Gastrocnemius medialis (tissue), 4 donors: ENCODE measurements around the gene CFAP65. TPM values are rescaled to one million over a fixed set of nuclear protein-coding genes. Genes with fewer than 3 reads are reported as not detected.

Experiments
- ATAC-seq, 2 donors: fragments of 150-250 bp; one replicate each; pipeline ENCODE4 v1.9.1; 2016
- DNase-seq, 2 donors: peaks; one replicate each; pipeline ENCODE4 v3.0.0-alpha.2; 2019
- H3K27ac ChIP-seq, 4 donors: fragments of 200-600 bp; sonication (generic); 1 replicate in 1 of 4; 2 replicates in 3 of 4; pipeline ENCODE4 v1.5.1; 2016 to 2018; ENCODE audit warnings: mild to moderate bottlenecking in 2 of 4, moderate library complexity in 1 of 4
- H3K27me3 ChIP-seq, 3 donors: fragments of 200-600 bp; sonication (generic) in 2 of 3; 1 replicate in 1 of 3; 2 replicates in 2 of 3; pipeline versions ENCODE4 v1.5.1 to v1.6.0; 2016 to 2019; ENCODE audit warnings: mild to moderate bottlenecking in 1 of 3, moderate library complexity in 1 of 3
- H3K36me3 ChIP-seq, 2 donors: fragments of 200-600 bp; sonication (generic) in 1 of 2; one replicate each; pipeline ENCODE4 v1.5.1; 2017 to 2018
- H3K4me1 ChIP-seq, 2 donors: fragments of 200-600 bp; sonication (generic) in 1 of 2; one replicate each; pipeline ENCODE4 v1.5.1; 2016 to 2017; ENCODE audit warnings: mild to moderate bottlenecking in 2 of 2
- H3K4me3 ChIP-seq, 4 donors: fragments of 200-600 bp; sonication (generic) in 3 of 4; 1 replicate in 1 of 4; 2 replicates in 3 of 4; pipeline ENCODE4 v1.5.1; 2016 to 2019; ENCODE audit warnings: mild to moderate bottlenecking in 2 of 4
- H3K9me3 ChIP-seq, 3 donors: fragments of 200-600 bp; sonication (generic) in 2 of 3; 1 replicate in 1 of 3; 2 replicates in 2 of 3; pipeline ENCODE4 v1.5.1; 2016 to 2019
- CTCF ChIP-seq, 5 experiments: fragments of 450-650 bp in 3 of 5; fragments of 200-600 bp in 2 of 5; sonication (generic) in 2 of 5; IDR thresholded peaks in 4 of 5; conservative IDR thresholded peaks in 1 of 5; 1 replicate in 4 of 5; 2 replicates in 1 of 5; pipeline ENCODE4 v1.5.1; 2016 to 2019; ENCODE audit warnings: antibody characterized with exemption in 5 of 5, mild to moderate bottlenecking in 3 of 5, moderate library complexity in 3 of 5
- POLR2A ChIP-seq, 2 donors: fragments of 450-650 bp; IDR thresholded peaks; one replicate each; pipeline ENCODE4 v1.6.1; 2017; ENCODE audit warnings: antibody characterized with exemption in 2 of 2, mild to moderate bottlenecking in 2 of 2, moderate library complexity in 2 of 2
- in situ Hi-C, 4 donors: fragments of 200-750 bp; cut with MboI; loops; one replicate each; pipeline versions ENCODE4 v1.15.0 to v1.8.0; 2017; ENCODE audit warnings: low sequenced_read_pairs in 4 of 4
- intact Hi-C: fragments of 100-400 bp; cut with DNase I; formaldehyde crosslinking; loops from one replicate; pipeline ENCODE4 v1.15.1; 2023; ENCODE audit warnings: low total_unique reads
- total RNA-seq, 4 donors: library from RNA; depleted of rRNA; stranded (reverse); fragments of >200 nt; gene quantifications; one replicate each; pipeline versions ENCODE4 v1.1.0 to v1.2.3, GENCODE V29; 2016

Gene CFAP65
- total RNA-seq, 4 donors from 2014 or later, result 0.09 TPM; not detected in 3

- DNase-seq (no peak), ATAC-seq (no peak)
- H3K27me3 ChIP-seq, result peaks cover 46 to 64% (median 54%) of the 10 kb centered on the region in 3 donors
- H3K27ac ChIP-seq, result no peak overlapping the region
- H3K36me3 ChIP-seq, result no peaks in the 10 kb centered on the region
- intact Hi-C loops, result loop anchor here (5.0 to 10.0 kb wide), 2 partner anchors 253 to 296 kb away; partner anchors contain the start of genes TUBA4A and TUBA4B
- in situ Hi-C loops, result no loop called here
- TF ChIP-seq POLR2A (IDR thresholded peaks at IDR 0.05) (no peak), CTCF (IDR thresholded peaks at IDR 0.05 in 4 of 5, conservative IDR thresholded peaks at IDR 0.05 in 1 of 5) (no peak)
- H3K4me3 ChIP-seq, result no peak overlapping the region
- H3K4me1 ChIP-seq, result peaks cover 5 to 18% of the 10 kb centered on the region in 2 donors
- no peaks in the 10 kb centered on the region for H3K9me3 ChIP-seq
Observed at GRCh38 chr2:218999021-218999880, 42.1 kb downstream of the CFAP65 start.

GRCh38 chr2:218998414-218999002 is 42.8 kb downstream of the CFAP65 start:
- TF ChIP-seq POLR2A (IDR thresholded peaks at IDR 0.05) (no peak), CTCF (IDR thresholded peaks at IDR 0.05 in 4 of 5, conservative IDR thresholded peaks at IDR 0.05 in 1 of 5) (no peak)
- H3K27ac ChIP-seq, result no peak overlapping the region
- peaks cover 46 to 64% (median 54%) of the 10 kb centered on the region in 3 donors for H3K27me3 ChIP-seq
- H3K4me3 ChIP-seq, result no peak overlapping the region
- ATAC-seq, result no peak
- DNase-seq, result no peak
- in situ Hi-C loops (no loop called here), intact Hi-C loops (loop anchor here (5.0 to 10.0 kb wide), 2 partner anchors 254 to 296 kb away; partner anchors contain the start of genes TUBA4A and TUBA4B)
- H3K4me1 ChIP-seq, result peaks cover 5 to 23% of the 10 kb centered on the region in 2 donors
- H3K36me3 ChIP-seq, result no peaks in the 10 kb centered on the region
- H3K9me3 ChIP-seq, result no peaks in the 10 kb centered on the region

- no peaks in the 10 kb centered on the region for H3K9me3 ChIP-seq
- intact Hi-C loops, result loop anchor here (2.0 to 10.0 kb wide), 3 partner anchors 163 to 297 kb away; partner anchors contain the start of genes NHEJ1, TUBA4A and TUBA4B
- ATAC-seq (no peak), DNase-seq (no peak)
- peaks cover 10 to 26% of the 10 kb centered on the region in 2 donors for H3K4me1 ChIP-seq
- no peaks in the 10 kb centered on the region for H3K36me3 ChIP-seq
- no peak for TF ChIP-seq POLR2A (IDR thresholded peaks at IDR 0.05)
- TF ChIP-seq CTCF (IDR thresholded peaks at IDR 0.05 in 4 of 5, conservative IDR thresholded peaks at IDR 0.05 in 1 of 5), result no peak
- in situ Hi-C loops, result no loop called here
- no peak overlapping the region for H3K4me3 ChIP-seq
- H3K27me3 ChIP-seq, result peaks cover 46 to 64% (median 54%) of the 10 kb centered on the region in 3 donors
- H3K27ac ChIP-seq, result no peak overlapping the region
Observed at GRCh38 chr2:218997731-218998130, 43.6 kb downstream of the CFAP65 start.

- in situ Hi-C loops, result no loop called here
- DNase-seq, result no peak
- Histone ChIP-seq H3K9me3 (no peaks in the 10 kb centered on the region), H3K27ac (peak overlapping the region in 2 of 4 donors; percentile 62 to 81), H3K36me3 (no peaks in the 10 kb centered on the region), H3K27me3 (peaks cover 46 to 64% (median 54%) of the 10 kb centered on the region in 3 donors), H3K4me3 (peak overlapping the region in 2 of 4 donors; percentile 52 to 53), H3K4me1 (peaks cover 10 to 21% of the 10 kb centered on the region in 2 donors)
- no peak for TF ChIP-seq CTCF (IDR thresholded peaks at IDR 0.05 in 4 of 5, conservative IDR thresholded peaks at IDR 0.05 in 1 of 5)
- no peak for TF ChIP-seq POLR2A (IDR thresholded peaks at IDR 0.05)
- intact Hi-C loops, result loop anchor here (1.0 to 10.0 kb wide), 5 partner anchors 122 to 298 kb away; partner anchors contain the start of genes NHEJ1, TUBA4A and TUBA4B
- ATAC-seq, result no peak
Observed at GRCh38 chr2:218996937-218997336, 44.4 kb downstream of the CFAP65 start.
